Measurements from ENCODE around the gene OSGEP.

Gene OSGEP

DNA sequence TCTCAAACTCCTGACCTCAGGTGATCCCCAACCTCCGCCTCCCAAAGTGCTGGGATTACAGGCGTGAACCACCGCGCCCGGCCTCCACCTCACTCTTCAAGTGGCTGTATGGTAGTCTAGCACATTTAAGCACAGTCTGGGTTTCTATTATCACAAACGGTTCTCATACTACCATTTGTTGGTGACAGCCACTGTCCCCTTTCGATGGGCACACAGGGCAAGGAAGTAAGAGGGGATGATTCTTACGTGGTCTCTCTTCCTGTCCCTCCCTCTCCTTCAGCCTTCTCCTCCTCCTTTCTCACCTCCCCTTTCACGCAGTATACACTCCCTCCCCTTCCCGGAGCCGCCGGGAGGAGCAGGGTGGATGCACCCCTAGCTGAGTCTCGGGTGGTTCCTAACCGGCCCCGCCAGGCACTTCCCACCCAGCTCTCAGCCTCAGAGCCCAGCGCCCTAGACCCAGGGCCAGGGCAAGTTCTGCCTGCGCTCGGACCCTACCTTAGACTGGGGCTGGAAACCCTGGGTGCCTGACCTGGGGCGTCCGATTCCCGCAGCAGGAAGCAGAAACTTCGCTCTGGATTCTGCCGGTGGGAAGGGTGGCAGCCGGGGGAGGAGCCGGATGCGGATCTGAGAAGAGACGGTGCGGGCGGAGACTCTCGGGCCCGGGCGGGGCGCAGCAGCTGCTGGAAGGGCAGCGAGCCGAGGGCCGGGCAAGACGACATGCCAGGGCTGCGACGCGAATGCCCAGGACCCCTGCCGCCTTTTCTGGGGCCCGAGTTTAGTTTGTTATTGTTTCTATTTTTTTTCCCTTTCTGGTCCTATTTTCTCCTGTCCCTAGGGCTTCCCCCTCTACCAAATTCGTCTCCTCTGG lies 41.5 kb downstream of the OSGEP start, which contains the start of gene TEP1:
TSS of gene TEP1 (minus strand) at position 626 of the 868 bp plus-strand sequence. CDS start 5,062 bp downstream, outside the sequence.
- Histone ChIP-seq H3K36me3 (ENCODE audit: insufficient read depth, low read length) (no peaks in the 10 kb centered on the region), H3K9me3 (ENCODE audit: control insufficient read depth, insufficient read depth, low read length) (no peaks in the 10 kb centered on the region), H3K9ac (ENCODE audit: low read depth, low read length) (peak within 1 kb of the TSS; percentile 87), H3K4me1 (ENCODE audit: insufficient read depth, low read length) (peaks cover 9% of the 10 kb centered on the region)

DNA sequence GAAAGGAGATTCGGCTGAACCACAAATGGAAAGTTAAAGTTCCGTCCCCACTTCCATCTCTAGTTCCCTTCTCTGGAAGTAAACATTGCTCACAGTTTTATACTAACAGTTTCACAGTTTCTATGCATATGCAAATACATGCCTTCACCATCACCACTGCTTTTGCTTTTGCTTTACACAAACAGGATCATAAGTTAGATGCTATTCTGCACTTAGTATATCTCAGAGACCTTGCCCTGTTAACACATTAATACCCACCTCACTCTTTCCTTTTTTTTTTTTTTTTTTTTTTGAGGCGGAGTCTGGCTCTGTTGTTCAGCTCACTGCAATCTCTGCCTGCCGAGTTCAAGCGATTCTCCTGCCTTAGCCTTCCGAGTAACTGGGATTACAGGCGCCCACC lies 42.2 kb downstream of the OSGEP start:
- H3K36me3 ChIP-seq (ENCODE audit: insufficient read depth, low read length) = no peaks in the 10 kb centered on the region
- peaks cover 9% of the 10 kb centered on the region for H3K4me1 ChIP-seq (ENCODE audit: insufficient read depth, low read length)
- peak overlapping the region; percentile 87; the same call in 1 of the 2 replicates for H3K9ac ChIP-seq (ENCODE audit: low read depth, low read length)
- no peaks in the 10 kb centered on the region for H3K9me3 ChIP-seq (ENCODE audit: control insufficient read depth, insufficient read depth, low read length)

DNA sequence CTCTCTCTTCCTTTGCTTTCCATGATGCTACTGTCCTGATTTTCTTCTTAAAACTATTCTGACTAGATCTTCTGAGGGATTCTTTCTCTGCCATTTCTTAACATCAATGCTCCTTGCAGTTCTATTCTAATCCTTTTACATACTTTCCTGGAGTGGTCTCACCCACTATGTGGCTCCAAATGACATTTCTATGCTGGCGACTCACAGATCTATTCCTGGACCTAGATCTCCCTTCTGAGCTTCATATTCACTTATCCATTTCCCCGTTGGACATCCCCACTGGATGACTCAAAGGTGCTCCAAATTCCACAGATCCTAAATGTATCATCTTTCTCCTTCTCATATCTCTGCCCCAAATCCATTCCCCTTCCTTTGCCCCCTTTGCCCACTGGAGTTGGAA lies 45.4 kb downstream of the OSGEP start:
- Histone ChIP-seq H3K9ac (ENCODE audit: low read depth, low read length) (no peak overlapping the region), H3K4me1 (ENCODE audit: insufficient read depth, low read length) (peaks cover 8% of the 10 kb centered on the region), H3K36me3 (ENCODE audit: insufficient read depth, low read length) (peaks cover 10% of the 10 kb centered on the region; the same call in 1 of the 2 replicates), H3K9me3 (ENCODE audit: control insufficient read depth, insufficient read depth, low read length) (no peaks in the 10 kb centered on the region)

DNA sequence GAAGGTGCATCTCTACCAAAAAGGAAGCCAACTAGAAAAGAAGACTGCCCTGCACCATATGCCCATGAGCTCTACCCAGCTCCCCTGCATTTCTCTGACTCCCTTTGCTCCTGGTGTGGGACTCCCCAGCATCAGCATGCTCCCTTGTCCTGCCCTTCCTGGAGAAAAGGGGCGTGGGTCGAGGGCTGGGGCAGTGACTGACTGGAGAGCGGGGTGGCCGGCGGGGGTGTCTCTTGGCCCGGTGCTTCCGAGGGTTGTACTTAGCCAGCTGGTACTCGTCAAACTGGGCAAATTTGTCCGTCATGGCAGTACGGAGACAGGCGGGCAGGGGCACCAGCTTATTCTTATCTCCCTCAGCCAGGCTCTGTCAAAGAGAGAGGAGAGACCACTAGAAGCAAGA lies 51.1 kb downstream of the OSGEP start:
- Histone ChIP-seq H3K4me1 (ENCODE audit: insufficient read depth, low read length) (peaks cover 11% of the 10 kb centered on the region; the same call in 1 of the 2 replicates), H3K9ac (ENCODE audit: low read depth, low read length) (no peak overlapping the region), H3K9me3 (ENCODE audit: control insufficient read depth, insufficient read depth, low read length) (no peaks in the 10 kb centered on the region), H3K36me3 (ENCODE audit: insufficient read depth, low read length) (peaks cover 19% of the 10 kb centered on the region)

DNA sequence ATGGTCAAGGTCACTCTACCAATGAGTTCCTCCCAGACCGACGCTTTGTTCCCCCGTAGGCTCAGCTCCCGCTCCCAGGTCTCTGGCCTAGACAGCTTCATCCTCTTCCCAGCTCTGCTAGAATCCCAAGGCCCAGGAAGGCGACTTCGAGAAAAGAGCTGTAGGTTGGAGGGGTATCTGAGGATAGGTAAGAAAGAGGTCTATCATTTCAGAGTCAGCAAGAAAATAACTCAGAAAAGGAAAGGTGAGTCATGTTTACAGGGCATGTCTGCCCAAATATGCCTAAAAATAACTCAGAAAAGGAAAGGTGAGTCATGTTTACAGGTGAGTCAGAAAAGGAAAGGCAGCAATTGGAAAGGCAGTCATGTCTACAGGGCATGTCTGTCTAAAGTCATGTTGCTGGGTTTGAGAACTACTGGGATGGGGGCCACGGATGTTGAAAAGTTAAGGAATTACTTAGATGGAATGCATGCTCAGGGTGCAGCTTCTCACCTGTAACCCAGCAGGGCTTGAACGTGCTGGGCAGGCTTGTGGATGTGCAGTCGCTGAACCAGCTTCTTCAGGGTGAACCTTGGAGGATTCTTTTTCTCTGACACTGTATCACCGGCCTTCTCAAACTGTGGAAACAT lies 53.5 kb downstream of the OSGEP start:
- Histone ChIP-seq H3K36me3 (ENCODE audit: insufficient read depth, low read length) (peaks cover 18% of the 10 kb centered on the region), H3K9ac (ENCODE audit: low read depth, low read length) (no peak overlapping the region), H3K4me1 (ENCODE audit: insufficient read depth, low read length) (peaks cover 11% of the 10 kb centered on the region; the same call in 1 of the 2 replicates), H3K9me3 (ENCODE audit: control insufficient read depth, insufficient read depth, low read length) (no peaks in the 10 kb centered on the region)

DNA sequence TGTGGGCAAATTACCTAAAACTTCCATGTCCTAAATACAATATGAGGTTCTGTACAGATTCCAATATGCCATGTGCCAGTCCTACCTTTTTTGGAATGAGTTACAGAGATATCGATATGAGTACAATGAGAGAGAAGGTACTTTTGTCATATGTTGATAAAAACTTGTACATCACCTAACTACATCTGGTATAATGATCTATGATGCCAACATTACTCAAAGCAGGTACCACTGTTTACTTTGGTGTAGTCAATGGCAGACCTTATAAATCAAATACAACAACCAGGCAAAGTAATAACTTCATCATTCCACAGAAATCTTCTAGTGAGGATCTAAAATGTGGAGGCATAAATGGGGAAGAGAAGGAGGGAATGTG lies 54.0 kb downstream of the OSGEP start:
- Histone ChIP-seq H3K4me1 (ENCODE audit: insufficient read depth, low read length) (peaks cover 11% of the 10 kb centered on the region; the same call in 1 of the 2 replicates), H3K9ac (ENCODE audit: low read depth, low read length) (no peak overlapping the region), H3K9me3 (ENCODE audit: control insufficient read depth, insufficient read depth, low read length) (no peaks in the 10 kb centered on the region), H3K36me3 (ENCODE audit: insufficient read depth, low read length) (peaks cover 20% of the 10 kb centered on the region)

DNA sequence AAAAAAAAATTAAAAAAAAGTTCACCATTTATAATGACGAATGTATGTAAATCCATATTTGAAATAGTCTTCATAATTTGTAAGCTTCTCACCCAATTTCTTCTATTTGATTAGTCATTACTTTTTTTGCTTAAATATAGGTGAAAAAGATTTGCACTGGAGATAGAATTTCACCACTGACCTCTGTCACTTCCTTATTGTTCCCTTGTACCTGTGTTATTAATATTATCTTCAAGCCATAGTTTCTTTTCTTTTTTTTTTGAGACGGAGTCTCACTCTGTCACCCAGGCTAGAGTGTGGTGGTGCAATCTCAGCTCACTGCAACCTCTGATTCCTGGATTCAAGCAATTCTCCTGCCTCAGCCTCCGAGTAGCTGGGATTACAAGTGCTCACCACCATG lies 57.1 kb downstream of the OSGEP start:
- Histone ChIP-seq H3K4me1 (ENCODE audit: insufficient read depth, low read length) (peaks cover 11% of the 10 kb centered on the region; the same call in 1 of the 2 replicates), H3K9ac (ENCODE audit: low read depth, low read length) (no peak overlapping the region), H3K9me3 (ENCODE audit: control insufficient read depth, insufficient read depth, low read length) (no peaks in the 10 kb centered on the region), H3K36me3 (ENCODE audit: insufficient read depth, low read length) (peaks cover 13% of the 10 kb centered on the region; the same call in 1 of the 2 replicates)

All from ES-I3 (cell line).